ENCODE measurements around the gene IFNAR1.

IFNAR1 gene

GRCh38 chr21:33324291-33325221, at the start of gene IFNAR1:
IFNAR1 (plus strand) TSS chr21:33324970; CDS start chr21:33325056, 86 bp downstream.
- no peaks in the 10 kb centered on the region for H3K27me3 ChIP-seq (ENCODE audit: insufficient read depth, poor library complexity, severe bottlenecking)
- no peaks in the 10 kb centered on the region for H3K9me3 ChIP-seq (ENCODE audit: severe bottlenecking)
- no peaks in the 10 kb centered on the region for H3K4me1 ChIP-seq (ENCODE audit: insufficient read depth, poor library complexity, severe bottlenecking)
- no peaks in the 10 kb centered on the region for H3K36me3 ChIP-seq (ENCODE audit: low read depth)
- ATAC-seq (ENCODE audit: low read depth) = peak; percentile 91
- H3K4me3 ChIP-seq (ENCODE audit: severe bottlenecking) = peak within 1 kb of the TSS; percentile 91
- TF ChIP-seq CTCF (IDR thresholded peaks at IDR 0.05; ENCODE audit: poor library complexity, severe bottlenecking) = no peak
- DNase-seq (ENCODE audit: low spot score) = peak; percentile 97
- H3K27ac ChIP-seq (ENCODE audit: poor library complexity, severe bottlenecking) = peak within 1 kb of the TSS; percentile 63

- no peak for DNase-seq (ENCODE audit: low spot score)
- peaks cover 9% of the 10 kb centered on the region for H3K36me3 ChIP-seq (ENCODE audit: low read depth)
- TF ChIP-seq CTCF (IDR thresholded peaks at IDR 0.05; ENCODE audit: poor library complexity, severe bottlenecking) = no peak
- peaks cover 11% of the 10 kb centered on the region for H3K9me3 ChIP-seq (ENCODE audit: severe bottlenecking)
- no peak for ATAC-seq (ENCODE audit: low read depth)
- H3K4me3 ChIP-seq (ENCODE audit: severe bottlenecking) = no peak overlapping the region
- no peak overlapping the region for H3K27ac ChIP-seq (ENCODE audit: poor library complexity, severe bottlenecking)
- no peaks in the 10 kb centered on the region for H3K27me3 ChIP-seq (ENCODE audit: insufficient read depth, poor library complexity, severe bottlenecking)
- H3K4me1 ChIP-seq (ENCODE audit: insufficient read depth, poor library complexity, severe bottlenecking) = no peaks in the 10 kb centered on the region
Measured at GRCh38 chr21:33278721-33279120, 46.0 kb upstream of the IFNAR1 start.

GRCh38 chr21:33279330-33279820, 45.4 kb upstream of the IFNAR1 start:
- Histone ChIP-seq H3K9me3 (ENCODE audit: severe bottlenecking) (peaks cover 11% of the 10 kb centered on the region), H3K27me3 (ENCODE audit: insufficient read depth, poor library complexity, severe bottlenecking) (no peaks in the 10 kb centered on the region), H3K4me1 (ENCODE audit: insufficient read depth, poor library complexity, severe bottlenecking) (no peaks in the 10 kb centered on the region), H3K27ac (ENCODE audit: poor library complexity, severe bottlenecking) (no peak overlapping the region), H3K4me3 (ENCODE audit: severe bottlenecking) (no peak overlapping the region), H3K36me3 (ENCODE audit: low read depth) (peaks cover 5% of the 10 kb centered on the region; the same call in 1 of the 2 replicates)
- no peak for DNase-seq (ENCODE audit: low spot score)
- no peak for TF ChIP-seq CTCF (IDR thresholded peaks at IDR 0.05; ENCODE audit: poor library complexity, severe bottlenecking)
- no peak for ATAC-seq (ENCODE audit: low read depth)

- ATAC-seq (ENCODE audit: low read depth) (no peak), DNase-seq (ENCODE audit: low spot score) (no peak)
- Histone ChIP-seq H3K36me3 (ENCODE audit: low read depth) (peaks cover 5% of the 10 kb centered on the region; the same call in 1 of the 2 replicates), H3K27me3 (ENCODE audit: insufficient read depth, poor library complexity, severe bottlenecking) (no peaks in the 10 kb centered on the region), H3K27ac (ENCODE audit: poor library complexity, severe bottlenecking) (no peak overlapping the region), H3K4me1 (ENCODE audit: insufficient read depth, poor library complexity, severe bottlenecking) (no peaks in the 10 kb centered on the region), H3K4me3 (ENCODE audit: severe bottlenecking) (no peak overlapping the region), H3K9me3 (ENCODE audit: severe bottlenecking) (peaks cover 11% of the 10 kb centered on the region)
- no peak for TF ChIP-seq CTCF (IDR thresholded peaks at IDR 0.05; ENCODE audit: poor library complexity, severe bottlenecking)
Measured at GRCh38 chr21:33281096-33281652, 43.6 kb upstream of the IFNAR1 start.
